Lower lobe of right lung (tissue), 2 donors: ENCODE results near the gene TRIM26. TPM values are rescaled to one million over a fixed set of nuclear protein-coding genes. Genes with fewer than 3 reads are reported as not detected.
"Not testable (repeated sequence)": the region's sequence is repeated elsewhere in the genome, so short reads cannot be mapped to it uniquely, and the experiment has no call there.

Experiments
- ATAC-seq, 2 donors: fragments of 200-7000 bp; cut with Tn5 transposase; one replicate each; pipeline ENCODE4 v1.9.1; 2020 to 2022; ENCODE audit warnings: mild to moderate bottlenecking in 2 of 2, moderate library complexity in 2 of 2
- DNase-seq: peaks from one replicate; pipeline ENCODE4 v3.0.0-alpha.2; 2020
- H3K27ac ChIP-seq: fragments of 200-600 bp; one replicate; pipeline ENCODE4 v1.8.0; 2022
- H3K27me3 ChIP-seq: fragments of 200-600 bp; one replicate; pipeline ENCODE4 v1.8.0; 2022; ENCODE audit warnings: low read depth
- H3K36me3 ChIP-seq: fragments of 200-600 bp; one replicate; pipeline ENCODE4 v1.8.0; 2022; ENCODE audit warnings: mild to moderate bottlenecking
- H3K4me1 ChIP-seq: fragments of 200-600 bp; one replicate; pipeline ENCODE4 v1.8.0; 2022
- H3K4me3 ChIP-seq: fragments of 200-600 bp; one replicate; pipeline ENCODE4 v1.8.0; 2022; ENCODE audit warnings: mild to moderate bottlenecking
- H3K9me3 ChIP-seq: fragments of 200-600 bp; one replicate; pipeline ENCODE4 v1.8.0; 2022
- CTCF ChIP-seq: fragments of 200-600 bp; IDR thresholded peaks from one replicate; pipeline ENCODE4 v1.8.0; 2022; ENCODE audit warnings: antibody characterized with exemption, mild to moderate bottlenecking
- intact Hi-C: fragments of 100-400 bp; cut with DNase I; formaldehyde crosslinking; loops from one replicate; pipeline ENCODE4 v1.11.0; 2022
- total RNA-seq: library from RNA; stranded (reverse); fragmentation: NEBNext Ultra II Directional; extraction: Animal tissue kit (Norgen Biotek cat#: 25700); gene quantifications from one replicate; pipeline ENCODE4 v1.2.1, GENCODE V29; 2021
- donor health status: DM: no; HTN: yes; CAD: no; lungs with severe emphysema.

Gene TRIM26
- total RNA-seq, 1 donor from 2014 or later, result 46.0 TPM

DNA sequence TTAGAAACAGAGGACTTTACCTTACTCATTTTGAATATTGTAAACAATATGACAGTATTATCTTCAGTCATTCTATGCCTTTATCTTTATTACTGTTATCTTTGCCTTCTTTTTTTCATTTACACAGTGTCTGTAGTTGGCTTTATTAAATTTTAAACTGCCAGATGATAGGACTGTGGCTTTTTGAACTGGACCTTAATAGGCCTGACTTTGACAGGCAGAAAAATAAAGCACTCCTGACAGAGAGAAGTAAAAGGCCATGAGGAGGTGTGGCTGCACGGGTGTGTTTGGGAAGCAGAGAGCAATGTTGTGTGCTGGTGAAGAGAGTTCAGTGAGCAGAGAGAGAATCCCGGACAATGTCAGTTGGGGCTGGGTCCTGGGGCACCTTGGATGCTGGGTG, 69.4 kb downstream of the TRIM26 start:
- DNase-seq (no peak), ATAC-seq (no peak)
- intact Hi-C loops, result no loop called here
- peaks cover 24% of the 10 kb centered on the region for H3K27me3 ChIP-seq
- no peaks in the 10 kb centered on the region for H3K4me1 ChIP-seq
- H3K9me3 ChIP-seq, result no peaks in the 10 kb centered on the region
- TF ChIP-seq CTCF, result no peak
- H3K36me3 ChIP-seq, result no peaks in the 10 kb centered on the region
- no peak overlapping the region for H3K27ac ChIP-seq
- no peak overlapping the region for H3K4me3 ChIP-seq

- ATAC-seq (no peak), DNase-seq (no peak)
- Histone ChIP-seq H3K9me3 (no peaks in the 10 kb centered on the region), H3K27ac (no peak overlapping the region), H3K27me3 (peaks cover 19% of the 10 kb centered on the region), H3K36me3 (no peaks in the 10 kb centered on the region), H3K4me3 (no peak overlapping the region), H3K4me1 (no peaks in the 10 kb centered on the region)
- intact Hi-C loops, result no loop called here
- no peak for TF ChIP-seq CTCF
Measured at GRCh38 chr6:30142665-30143064, 70.5 kb downstream of the TRIM26 start.

DNA sequence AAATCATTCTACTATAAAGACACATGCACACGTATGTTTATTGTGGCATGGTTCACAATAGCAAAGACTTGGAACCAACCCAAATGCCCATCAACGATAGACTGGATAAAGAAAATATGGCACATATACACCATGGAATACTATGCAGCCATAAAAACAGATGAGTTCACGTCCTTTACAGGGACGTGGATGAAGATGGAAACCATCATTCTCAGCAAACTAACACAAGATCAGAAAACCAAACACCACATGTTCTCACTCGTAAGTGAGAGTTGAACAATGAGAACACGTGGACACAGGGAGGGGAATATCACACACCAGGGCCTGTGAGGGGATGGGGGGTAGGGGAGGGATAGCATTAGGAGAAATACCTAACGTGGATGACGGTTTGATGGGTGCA, 73.0 kb downstream of the TRIM26 start:
- H3K9me3 ChIP-seq, intact Hi-C loops, H3K4me1 ChIP-seq, H3K4me3 ChIP-seq, DNase-seq, ATAC-seq, H3K27ac ChIP-seq, H3K36me3 ChIP-seq: not testable (repeated sequence)
- H3K27me3 ChIP-seq, result peaks cover 12% of the 10 kb centered on the region

- no peak overlapping the region for H3K27ac ChIP-seq
- H3K9me3 ChIP-seq, result no peaks in the 10 kb centered on the region
- DNase-seq, result no peak
- H3K36me3 ChIP-seq, result no peaks in the 10 kb centered on the region
- H3K4me1 ChIP-seq, result no peaks in the 10 kb centered on the region
- no peak overlapping the region for H3K4me3 ChIP-seq
- no peak for ATAC-seq
- intact Hi-C loops, result no loop called here
- TF ChIP-seq CTCF, result no peak
- H3K27me3 ChIP-seq, result peaks cover 18% of the 10 kb centered on the region
Measured at GRCh38 chr6:30136570-30137286, 76.5 kb downstream of the TRIM26 start.

GRCh38 chr6:30135757-30136156, 77.4 kb downstream of the TRIM26 start, which contains the start of gene TRIM40:
TRIM40 (plus strand) TSS chr6:30136140; CDS start chr6:30137037, 897 bp downstream.
- ATAC-seq (no peak), DNase-seq (no peak)
- Histone ChIP-seq H3K4me1 (peaks cover 2% of the 10 kb centered on the region), H3K9me3 (no peaks in the 10 kb centered on the region), H3K27me3 (peaks cover 25% of the 10 kb centered on the region), H3K36me3 (no peaks in the 10 kb centered on the region), H3K4me3 (no peak within 1 kb of the TSS), H3K27ac (no peak within 1 kb of the TSS)
- no peak for TF ChIP-seq CTCF
- intact Hi-C loops, result no loop called here

- no peak overlapping the region for H3K4me3 ChIP-seq
- H3K4me1 ChIP-seq, result peaks cover 7% of the 10 kb centered on the region
- no peak for TF ChIP-seq CTCF
- intact Hi-C loops, result no loop called here
- no peak for DNase-seq
- H3K36me3 ChIP-seq, result no peaks in the 10 kb centered on the region
- H3K27me3 ChIP-seq, result peaks cover 25% of the 10 kb centered on the region
- ATAC-seq, result no peak
- H3K27ac ChIP-seq, result no peak overlapping the region
- no peaks in the 10 kb centered on the region for H3K9me3 ChIP-seq
Measured at GRCh38 chr6:30135147-30135546, 78.1 kb downstream of the TRIM26 start.
